Daoy (cell line): ENCODE data around the gene RECK. TPM values are rescaled to one million over a fixed set of nuclear protein-coding genes. Genes with fewer than 3 reads are reported as not detected.
"Not testable (repeated sequence)": the region's sequence is repeated elsewhere in the genome, so short reads cannot be mapped to it uniquely, and the experiment has no call there.

Experiments used
- DNase-seq: peaks from one replicate; pipeline ENCODE4 v3.0.0-alpha.2; 2015; ENCODE audit warnings: low read depth
- total RNA-seq: library from RNA; depleted of rRNA; stranded (reverse); fragments of >200 nt; shearing (Covaris generic); gene quantifications from 2 replicates; pipeline ENCODE4 v1.2.3, GENCODE V29; 2014; rRNA removed

Gene RECK
- total RNA-seq, 1 experiment from 2014 or later, result 7.6 TPM

- DNase-seq, result no peak
These were observed 121.4 kb downstream of the RECK start for GRCh38 chr9:36158122-36158521.

DNA sequence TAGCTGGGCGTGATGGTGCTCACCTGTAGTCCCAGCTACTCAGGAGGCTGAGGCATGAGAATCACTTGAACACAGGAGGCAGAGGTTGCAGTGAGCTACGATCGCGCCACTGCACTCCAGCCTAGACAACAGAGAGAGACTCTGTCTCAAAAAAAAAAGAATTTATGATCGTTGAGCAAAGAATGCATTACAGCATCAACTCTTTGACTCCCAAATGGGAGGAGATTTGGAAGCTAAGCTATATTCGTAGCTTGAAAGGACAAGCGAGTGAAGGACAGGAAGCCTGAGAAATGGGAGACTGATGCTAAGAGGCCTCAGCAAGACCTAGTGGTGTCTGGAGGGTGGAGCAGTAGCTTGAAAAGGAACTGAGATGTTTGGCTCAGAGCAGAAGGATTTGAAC lies 122.2 kb downstream of the RECK start:
- DNase-seq, result no peak

- not testable (repeated sequence) for DNase-seq
These were observed 122.8 kb downstream of the RECK start for GRCh38 chr9:36159509-36159908.

- DNase-seq, result not testable (repeated sequence)
These were observed 123.4 kb downstream of the RECK start for GRCh38 chr9:36160126-36160525.

- no peak for DNase-seq
These were observed 124.5 kb downstream of the RECK start for GRCh38 chr9:36161187-36161586.

DNA sequence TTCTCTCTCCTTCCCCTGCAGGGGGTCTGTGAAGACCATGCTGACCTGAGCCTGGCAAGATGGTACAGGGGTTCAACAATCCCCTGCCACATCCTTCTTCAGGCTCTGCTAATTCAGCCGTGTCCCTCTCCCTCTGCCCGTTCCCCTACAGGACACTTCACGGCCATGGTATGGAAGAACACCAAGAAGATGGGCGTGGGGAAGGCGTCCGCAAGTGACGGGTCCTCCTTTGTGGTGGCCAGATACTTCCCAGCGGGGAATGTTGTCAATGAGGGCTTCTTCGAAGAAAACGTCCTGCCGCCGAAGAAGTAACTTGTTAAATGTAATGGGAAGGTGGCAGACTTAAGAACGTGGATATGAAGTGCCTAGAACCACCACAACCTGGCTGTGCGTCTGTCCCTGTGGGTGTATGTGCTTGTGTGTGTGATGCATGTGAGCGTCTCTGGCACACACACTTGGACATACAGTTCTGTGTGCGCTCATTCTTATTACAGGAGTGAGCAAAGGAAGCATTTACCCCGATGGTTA lies 125.6 kb downstream of the RECK start:
- DNase-seq, result no peak

GRCh38 chr9:36163049-36163785 lies 126.5 kb downstream of the RECK start:
- peak; percentile 84 for DNase-seq

DNA sequence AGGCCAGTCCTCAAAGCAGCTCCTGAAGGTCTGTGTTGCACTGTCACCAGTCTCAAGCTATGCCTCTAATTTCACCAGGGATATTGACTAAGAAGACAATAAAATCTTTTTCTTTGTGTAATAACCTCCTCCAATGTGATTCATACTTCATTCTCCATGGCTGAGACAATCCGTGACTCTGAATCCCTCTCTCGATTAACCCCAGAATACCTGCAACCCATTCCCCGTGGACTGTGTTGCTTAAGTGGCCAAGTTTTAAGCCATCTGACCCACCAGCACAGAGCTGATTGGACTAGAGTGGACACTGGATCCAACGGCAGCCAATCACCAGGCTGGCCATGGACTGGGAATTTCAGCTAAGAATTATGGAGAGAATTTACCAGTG lies 127.1 kb downstream of the RECK start:
- peak; percentile 43 for DNase-seq

DNA sequence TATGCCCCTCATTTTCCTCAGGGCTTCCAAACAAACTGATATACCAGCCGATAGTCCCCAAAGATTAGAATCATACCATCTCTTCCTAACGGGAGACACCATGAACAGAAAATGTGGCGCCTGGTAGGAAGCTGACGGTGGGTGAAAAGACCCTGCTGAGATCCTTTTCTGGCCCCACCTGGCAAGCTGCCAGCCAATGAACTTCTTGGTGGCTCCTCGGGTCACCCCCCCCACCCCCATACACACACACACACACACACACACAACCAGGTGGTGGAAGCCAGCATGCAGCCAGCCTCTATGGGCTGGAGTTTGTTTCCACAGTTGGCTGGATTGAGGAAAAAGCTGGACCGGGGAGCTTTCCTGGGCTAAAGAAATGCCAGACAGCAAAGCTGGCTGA lies 127.7 kb downstream of the RECK start:
- DNase-seq, result no peak

DNA sequence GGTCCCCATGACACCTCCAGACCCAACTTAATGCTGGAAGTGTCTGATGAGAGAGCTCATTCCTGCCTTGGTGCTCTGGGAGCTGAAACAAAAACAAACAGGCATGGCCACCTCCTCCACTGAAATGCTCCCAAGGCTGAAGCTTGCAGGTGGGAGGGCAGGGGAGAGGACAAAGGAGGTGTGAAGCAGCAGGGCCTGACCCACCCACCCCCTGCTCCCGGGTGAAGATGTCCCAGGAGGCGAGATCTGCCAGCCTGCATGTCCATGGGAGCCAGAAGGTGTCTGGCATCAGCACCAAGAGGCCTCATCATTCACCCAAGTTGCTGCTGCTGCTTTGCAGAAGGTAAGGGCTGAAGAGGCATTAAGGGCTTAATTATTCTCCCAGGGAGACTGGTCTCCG lies 128.3 kb downstream of the RECK start:
- DNase-seq, result no peak

- no peak for DNase-seq
These were observed 129.1 kb downstream of the RECK start for GRCh38 chr9:36165826-36166167.

DNA sequence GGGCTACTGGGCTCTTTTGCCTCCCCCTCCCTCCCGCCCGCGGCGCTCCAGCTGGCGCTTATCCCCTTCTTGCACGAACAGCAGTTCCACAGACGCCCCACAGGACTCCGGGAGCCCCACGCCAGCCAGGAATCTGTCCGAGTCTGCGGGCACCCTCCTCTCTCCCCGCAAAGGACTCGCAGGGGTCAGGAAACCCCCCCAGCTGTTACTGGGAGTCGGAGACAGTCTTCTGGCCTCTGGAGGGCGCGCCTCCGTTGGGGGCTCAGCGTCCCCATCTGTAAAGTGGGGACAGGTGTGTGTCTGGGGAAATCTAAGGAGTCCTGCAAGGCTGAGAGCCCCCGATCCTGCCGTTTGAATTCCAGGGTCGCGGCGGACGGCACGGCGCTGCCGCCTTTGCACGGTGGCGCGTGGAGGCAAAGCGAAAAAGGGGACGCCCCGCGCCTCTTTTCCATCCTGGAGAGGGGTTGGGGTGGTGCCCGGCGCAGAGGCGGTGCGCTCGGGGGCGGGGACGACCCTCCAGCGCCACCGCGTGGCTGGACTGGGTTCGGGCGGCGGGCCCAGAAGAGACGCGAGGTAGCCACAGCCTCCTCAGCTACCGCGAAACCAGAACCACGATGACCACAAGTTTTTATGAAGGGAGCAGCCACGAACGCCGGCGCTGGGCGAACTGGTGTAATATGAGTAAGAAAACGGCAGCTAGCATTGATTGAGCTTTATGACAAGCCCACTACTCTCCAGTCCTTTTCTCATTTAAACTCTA lies 129.6 kb downstream of the RECK start:
- peak; percentile 93 for DNase-seq

DNA sequence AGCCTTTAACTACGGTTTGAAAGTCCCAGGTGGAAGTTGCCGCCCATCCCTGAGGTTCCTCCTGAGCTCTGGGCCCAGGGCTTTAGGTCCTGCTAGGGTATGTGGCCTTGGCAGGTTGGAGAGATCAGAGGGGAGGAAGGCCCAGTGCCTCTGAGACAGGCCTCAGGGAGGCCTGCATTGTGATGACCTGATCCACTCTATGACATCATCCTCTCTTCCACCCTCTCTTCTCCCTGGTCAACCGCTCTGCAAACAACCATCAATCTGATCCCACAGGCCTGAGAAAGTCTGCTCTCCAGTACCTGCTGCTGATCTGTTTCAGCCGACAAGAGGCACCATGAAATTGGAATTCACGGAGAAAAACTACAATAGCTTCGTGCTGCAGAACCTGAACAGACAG lies 132.5 kb downstream of the RECK start, which contains the start of gene CCIN:
Gene CCIN, plus strand, starts transcription at position 223 of the 400 bp plus-strand sequence. Its CDS starts 115 bp downstream, at position 338.
- no peak for DNase-seq

DNA sequence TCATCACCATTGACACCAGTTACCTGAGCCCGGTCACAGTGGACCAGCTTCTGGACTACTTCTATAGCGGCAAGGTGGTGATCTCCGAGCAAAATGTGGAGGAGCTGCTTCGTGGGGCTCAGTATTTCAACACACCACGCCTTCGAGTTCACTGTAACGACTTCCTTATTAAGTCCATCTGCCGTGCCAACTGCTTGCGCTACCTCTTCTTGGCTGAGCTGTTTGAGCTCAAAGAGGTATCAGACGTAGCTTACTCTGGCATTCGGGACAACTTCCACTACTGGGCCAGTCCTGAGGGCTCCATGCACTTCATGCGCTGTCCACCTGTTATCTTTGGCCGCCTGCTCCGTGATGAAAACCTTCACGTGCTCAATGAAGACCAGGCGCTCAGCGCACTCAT lies 133.0 kb downstream of the RECK start:
- no peak for DNase-seq

GRCh38 chr9:36170531-36170930 lies 133.8 kb downstream of the RECK start:
- no peak for DNase-seq

GRCh38 chr9:36173861-36174260 lies 137.1 kb downstream of the RECK start:
- DNase-seq, result no peak

Other genes with a start within 250 kb of the RECK start
- 2.1 and 3.4 TPM in 2 replicates for gene NPR2, start 245.3 kb upstream of the RECK start, total RNA-seq
- gene SPAG8, start 224.7 kb upstream of the RECK start, total RNA-seq, result 0.57 and 0.65 TPM in 2 replicates
- gene HINT2, start 221.9 kb upstream of the RECK start, total RNA-seq, result 72.7 and 94.8 TPM in 2 replicates
- gene FAM221B, start 208.2 kb upstream of the RECK start, total RNA-seq, result not detected in 2 replicates
- gene TMEM8B, start 207.7 kb upstream of the RECK start, total RNA-seq, result 1.1 and 2.0 TPM in 2 replicates
- gene OR13J1, start 166.5 kb upstream of the RECK start, total RNA-seq, result not detected in 2 replicates
- gene HRCT1, start 130.7 kb upstream of the RECK start, total RNA-seq, result 1.8 and 3.5 TPM in 2 replicates
- gene SPAAR, start 127.4 kb upstream of the RECK start, total RNA-seq, result 0.06 TPM in 1 of 2 replicates, not detected in the other
- gene OR2S2, start 78.8 kb upstream of the RECK start, total RNA-seq, result not detected in 2 replicates
- 27.8 and 29.9 TPM in 2 replicates for gene GLIPR2, start 99.8 kb downstream of the RECK start, total RNA-seq
- 0.74 TPM in 1 of 2 replicates, not detected in the other for gene CCIN, start 132.5 kb downstream of the RECK start, total RNA-seq
- gene CLTA, start 154.0 kb downstream of the RECK start, total RNA-seq, result 536 and 596 TPM in 2 replicates
- 15.0 and 20.3 TPM in 2 replicates for gene GNE, start 221.5 kb downstream of the RECK start, total RNA-seq